WTC11 (cell line): ENCODE data around the gene INPP4A.

Source experiments
- CREM ChIP-seq: sonication (generic); formaldehyde crosslinking; IDR thresholded peaks from 2 replicates; pipeline ENCODE4 v1.8.1; 2022; ENCODE audit warnings: mild to moderate bottlenecking, missing genetic modification reagents, moderate library complexity
- CTCF ChIP-seq: fragments of 200-600 bp; IDR thresholded peaks from 2 replicates; pipeline ENCODE4 v1.8.0; 2022; ENCODE audit warnings: antibody characterized with exemption
- ETV6 ChIP-seq: sonication (generic); formaldehyde crosslinking; IDR thresholded peaks from 2 replicates; pipeline ENCODE4 v1.8.1; 2022; ENCODE audit warnings: mild to moderate bottlenecking, missing genetic modification reagents
- FOXP1 ChIP-seq: sonication (generic); formaldehyde crosslinking; IDR thresholded peaks from 2 replicates; pipeline ENCODE4 v1.8.0; 2022; ENCODE audit warnings: missing genetic modification reagents, mild to moderate bottlenecking, moderate library complexity, borderline replicate concordance
- GRHL2 ChIP-seq: fragments of 250-450 bp; sonication (Bioruptor Pico); IDR thresholded peaks from 2 replicates; pipeline ENCODE4 v1.8.0; 2022; ENCODE audit warnings: mild to moderate bottlenecking, moderate library complexity; ENCODE audit not compliant: insufficient replicate concordance, severe bottlenecking
- JUN ChIP-seq: sonication (generic); formaldehyde crosslinking; IDR thresholded peaks from 2 replicates; pipeline ENCODE4 v1.8.0; 2023; ENCODE audit warnings: mild to moderate bottlenecking, missing genetic modification reagents
- MAX ChIP-seq: sonication (generic); formaldehyde crosslinking; IDR thresholded peaks from 2 replicates; pipeline ENCODE4 v1.8.0; 2022; ENCODE audit warnings: mild to moderate bottlenecking, missing genetic modification reagents
- MYBL2 ChIP-seq: sonication (generic); formaldehyde crosslinking; IDR thresholded peaks from 2 replicates; pipeline ENCODE4 v1.8.1; 2023; ENCODE audit warnings: mild to moderate bottlenecking, moderate library complexity, missing genetic modification reagents
- NFYB ChIP-seq: sonication (generic); formaldehyde crosslinking; conservative IDR thresholded peaks from 2 replicates; pipeline ENCODE4 v1.8.0; 2022; ENCODE audit warnings: low read depth, missing genetic modification reagents
- NR2C2 ChIP-seq: sonication (generic); formaldehyde crosslinking; IDR thresholded peaks from 2 replicates; pipeline ENCODE4 v1.8.0; 2022; ENCODE audit warnings: mild to moderate bottlenecking, missing genetic modification reagents
- SOX15 ChIP-seq: fragments of 250-450 bp; sonication (Bioruptor Pico); IDR thresholded peaks from 2 replicates; pipeline ENCODE4 v1.9.0; 2021; ENCODE audit warnings: mild to moderate bottlenecking
- SP1 ChIP-seq: sonication (generic); formaldehyde crosslinking; conservative IDR thresholded peaks from 2 replicates; pipeline ENCODE4 v1.8.1; 2022; ENCODE audit warnings: missing genetic modification reagents
- STAT6 ChIP-seq: sonication (generic); formaldehyde crosslinking; conservative IDR thresholded peaks from 2 replicates; pipeline ENCODE4 v1.8.1; 2023; ENCODE audit warnings: mild to moderate bottlenecking, low read depth, missing genetic modification reagents, moderate library complexity
- USF1 ChIP-seq: sonication (generic); formaldehyde crosslinking; IDR thresholded peaks from 2 replicates; pipeline ENCODE4 v1.8.0; 2022; ENCODE audit warnings: mild to moderate bottlenecking, missing genetic modification reagents

- TF ChIP-seq SOX15 (CRISPR knock-in tag), result no peak
- no peak for TF ChIP-seq CREM
- no peak for TF ChIP-seq NR2C2 (CRISPR knock-in tag)
- no peak for TF ChIP-seq CTCF
- TF ChIP-seq JUN (CRISPR knock-in tag), result no peak
- no peak for TF ChIP-seq ETV6 (CRISPR knock-in tag)
- no peak for TF ChIP-seq SP1 (CRISPR knock-in tag)
- no peak for TF ChIP-seq MAX (CRISPR knock-in tag)
- no peak for TF ChIP-seq MYBL2 (CRISPR knock-in tag)
- no peak for TF ChIP-seq GRHL2 (CRISPR knock-in tag)
- TF ChIP-seq NFYB (CRISPR knock-in tag), result no peak
- no peak for TF ChIP-seq FOXP1
- no peak for TF ChIP-seq STAT6 (CRISPR knock-in tag)
- TF ChIP-seq USF1, result no peak
Measured at GRCh38 chr2:98505971-98506664, 61.5 kb downstream of the INPP4A start.
